ENCODE results near the gene PRKG1.

The PRKG1 gene

DNA sequence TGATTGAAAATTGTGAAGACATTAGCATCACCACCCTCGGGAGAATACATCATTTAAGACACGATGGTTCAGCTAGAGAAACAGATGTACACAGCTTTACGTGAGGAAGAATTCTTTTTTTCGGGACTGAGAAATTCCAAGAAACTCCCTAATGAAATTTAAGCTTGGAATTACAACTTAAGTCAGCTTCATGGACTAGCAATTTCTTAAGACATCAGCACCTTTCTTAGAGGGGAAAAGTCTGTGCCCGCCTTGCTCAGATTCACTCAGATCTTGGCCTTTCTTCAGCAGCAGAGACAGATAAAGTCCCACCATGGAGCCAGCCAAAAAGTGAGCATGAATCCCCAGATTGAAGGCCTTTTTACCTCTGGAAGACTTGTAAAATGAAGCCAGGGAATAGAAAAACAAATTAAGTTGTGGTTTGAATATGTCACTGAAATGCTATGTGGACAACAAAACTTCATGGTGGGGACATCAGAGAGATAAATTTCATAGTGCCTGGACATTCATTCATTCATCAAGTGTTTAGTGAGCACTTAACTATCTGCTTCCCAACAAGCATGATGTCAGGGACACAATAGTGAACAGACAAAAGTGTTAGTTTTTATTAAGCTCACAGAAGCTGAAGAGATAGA lies 32.1 kb downstream of the PRKG1 start:
- TF ChIP-seq FOXM1 (IDR thresholded peaks at IDR 0.05; ENCODE audit: borderline replicate concordance, low read depth) (no peak), TCF12 (IDR thresholded peaks at IDR 0.05; ENCODE audit: low read depth) (no peak), NFIC (IDR thresholded peaks at IDR 0.05) (no peak), CEBPB (IDR thresholded peaks at IDR 0.05) (no peak)

GRCh38 chr10:51108406-51108805 lies 34.1 kb downstream of the PRKG1 start:
- TF ChIP-seq TEAD4 (IDR thresholded peaks at IDR 0.05), result no peak
- TF ChIP-seq NFIC (IDR thresholded peaks at IDR 0.05), result no peak
- no peak for TF ChIP-seq FOXM1 (IDR thresholded peaks at IDR 0.05; ENCODE audit: borderline replicate concordance, low read depth)
- TF ChIP-seq YY1 (IDR thresholded peaks at IDR 0.05; ENCODE audit: low read depth), result no peak
- TF ChIP-seq CREB1 (IDR thresholded peaks at IDR 0.05; ENCODE audit: low read depth), result no peak

- no peak for TF ChIP-seq TAF1 (IDR thresholded peaks at IDR 0.05; ENCODE audit: low read depth)
- TF ChIP-seq CREB1 (IDR thresholded peaks at IDR 0.05; ENCODE audit: low read depth), result no peak
- TF ChIP-seq FOXM1 (IDR thresholded peaks at IDR 0.05; ENCODE audit: borderline replicate concordance, low read depth), result no peak
- TF ChIP-seq, protein P1, sequence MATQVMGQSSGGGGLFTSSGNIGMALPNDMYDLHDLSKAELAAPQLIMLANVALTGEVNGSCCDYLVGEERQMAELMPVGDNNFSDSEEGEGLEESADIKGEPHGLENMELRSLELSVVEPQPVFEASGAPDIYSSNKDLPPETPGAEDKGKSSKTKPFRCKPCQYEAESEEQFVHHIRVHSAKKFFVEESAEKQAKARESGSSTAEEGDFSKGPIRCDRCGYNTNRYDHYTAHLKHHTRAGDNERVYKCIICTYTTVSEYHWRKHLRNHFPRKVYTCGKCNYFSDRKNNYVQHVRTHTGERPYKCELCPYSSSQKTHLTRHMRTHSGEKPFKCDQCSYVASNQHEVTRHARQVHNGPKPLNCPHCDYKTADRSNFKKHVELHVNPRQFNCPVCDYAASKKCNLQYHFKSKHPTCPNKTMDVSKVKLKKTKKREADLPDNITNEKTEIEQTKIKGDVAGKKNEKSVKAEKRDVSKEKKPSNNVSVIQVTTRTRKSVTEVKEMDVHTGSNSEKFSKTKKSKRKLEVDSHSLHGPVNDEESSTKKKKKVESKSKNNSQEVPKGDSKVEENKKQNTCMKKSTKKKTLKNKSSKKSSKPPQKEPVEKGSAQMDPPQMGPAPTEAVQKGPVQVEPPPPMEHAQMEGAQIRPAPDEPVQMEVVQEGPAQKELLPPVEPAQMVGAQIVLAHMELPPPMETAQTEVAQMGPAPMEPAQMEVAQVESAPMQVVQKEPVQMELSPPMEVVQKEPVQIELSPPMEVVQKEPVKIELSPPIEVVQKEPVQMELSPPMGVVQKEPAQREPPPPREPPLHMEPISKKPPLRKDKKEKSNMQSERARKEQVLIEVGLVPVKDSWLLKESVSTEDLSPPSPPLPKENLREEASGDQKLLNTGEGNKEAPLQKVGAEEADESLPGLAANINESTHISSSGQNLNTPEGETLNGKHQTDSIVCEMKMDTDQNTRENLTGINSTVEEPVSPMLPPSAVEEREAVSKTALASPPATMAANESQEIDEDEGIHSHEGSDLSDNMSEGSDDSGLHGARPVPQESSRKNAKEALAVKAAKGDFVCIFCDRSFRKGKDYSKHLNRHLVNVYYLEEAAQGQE (IDR thresholded peaks at IDR 0.05; ENCODE audit: low read depth), result no peak
- TF ChIP-seq EGR1 (IDR thresholded peaks at IDR 0.05), result no peak
- TF ChIP-seq, protein P2, sequence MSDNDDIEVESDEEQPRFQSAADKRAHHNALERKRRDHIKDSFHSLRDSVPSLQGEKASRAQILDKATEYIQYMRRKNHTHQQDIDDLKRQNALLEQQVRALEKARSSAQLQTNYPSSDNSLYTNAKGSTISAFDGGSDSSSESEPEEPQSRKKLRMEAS (IDR thresholded peaks at IDR 0.05), result no peak
- TF ChIP-seq TCF12 (IDR thresholded peaks at IDR 0.05; ENCODE audit: low read depth), result no peak
- no peak for TF ChIP-seq USF1 (IDR thresholded peaks at IDR 0.05)
- TF ChIP-seq CEBPB (IDR thresholded peaks at IDR 0.05), result no peak
Measured at GRCh38 chr10:51109801-51110533, 35.7 kb downstream of the PRKG1 start.

DNA sequence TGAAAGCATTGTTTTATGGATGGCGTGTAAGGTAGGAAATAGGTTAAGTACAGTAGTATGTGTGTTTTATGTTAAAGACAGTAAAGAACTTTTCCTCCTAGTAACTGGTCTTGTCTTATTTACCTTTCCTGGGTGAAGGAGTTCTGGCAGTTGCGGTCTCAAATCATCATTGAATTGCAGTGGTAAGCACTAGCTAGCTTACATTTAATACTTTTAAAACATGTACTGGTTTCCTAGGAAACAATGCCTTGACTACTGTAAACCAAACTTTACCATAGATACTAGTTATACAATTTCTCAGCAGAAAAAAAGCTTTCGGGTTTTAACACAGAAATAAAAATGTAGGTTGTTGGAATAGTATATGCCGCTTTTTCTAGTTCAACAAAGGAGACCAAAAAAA lies 37.7 kb downstream of the PRKG1 start:
- TF ChIP-seq, protein P1 (IDR thresholded peaks at IDR 0.05; ENCODE audit: low read depth), result no peak
- TF ChIP-seq CREB1 (IDR thresholded peaks at IDR 0.05; ENCODE audit: low read depth), result no peak

- TF ChIP-seq TEAD4 (IDR thresholded peaks at IDR 0.05) (no peak), CREB1 (IDR thresholded peaks at IDR 0.05; ENCODE audit: low read depth) (no peak)
- TF ChIP-seq, protein P1 (IDR thresholded peaks at IDR 0.05; ENCODE audit: low read depth), result no peak
Measured at GRCh38 chr10:51113007-51113406, 38.7 kb downstream of the PRKG1 start.

GRCh38 chr10:51117053-51117660 lies 42.9 kb downstream of the PRKG1 start:
- TF ChIP-seq EGR1 (IDR thresholded peaks at IDR 0.05) (no peak), ZBTB7A (IDR thresholded peaks at IDR 0.05; ENCODE audit: low read depth) (no peak), FOXM1 (IDR thresholded peaks at IDR 0.05; ENCODE audit: borderline replicate concordance, low read depth) (no peak), NFIC (IDR thresholded peaks at IDR 0.05) (no peak), TAF1 (IDR thresholded peaks at IDR 0.05; ENCODE audit: low read depth) (no peak), TEAD4 (IDR thresholded peaks at IDR 0.05) (no peak), USF1 (IDR thresholded peaks at IDR 0.05) (no peak)

Data from Ishikawa (cell line).